T-helper 17 cell (primary cell): ENCODE data around the gene TECR. TPM values are rescaled to one million over a fixed set of nuclear protein-coding genes. Genes with fewer than 3 reads are reported as not detected.

Experiments used
- ATAC-seq: fragments of 150-1000 bp; cut with Tn5 transposase; 2 replicates; pipeline ENCODE4 v1.10.0; 2021; ENCODE audit warnings: mild to moderate bottlenecking, moderate library complexity
- DNase-seq, 3 donors: peaks; one replicate each; pipeline versions ENCODE4 v3.0.0 to v3.0.0-alpha.2; 2020 to 2021
- H3K9me3 ChIP-seq: one replicate; pipeline ENCODE4 v1.7.0; 2013; ENCODE audit warnings: low read length, mild to moderate bottlenecking; ENCODE audit not compliant: control insufficient read depth, poor library complexity, severe bottlenecking
- H3K27ac Mint-ChIP-seq: one replicate; pipeline ENCODE4 v1.8.0; 2022; ENCODE audit warnings: mild to moderate bottlenecking, moderate library complexity, mixed read lengths
- H3K27me3 Mint-ChIP-seq: one replicate; pipeline ENCODE4 v1.8.0; 2022; ENCODE audit warnings: mixed read lengths
- H3K36me3 Mint-ChIP-seq: one replicate; pipeline ENCODE4 v1.8.0; 2022; ENCODE audit warnings: low read depth, mixed read lengths
- H3K4me1 Mint-ChIP-seq: one replicate; pipeline ENCODE4 v1.8.0; 2022; ENCODE audit warnings: mild to moderate bottlenecking, mixed read lengths
- H3K4me3 Mint-ChIP-seq: one replicate; pipeline ENCODE4 v1.8.0; 2022; ENCODE audit warnings: mild to moderate bottlenecking, moderate library complexity, mixed read lengths
- total RNA-seq, 4 donors: library from RNA in 2 of 4; stranded (reverse) in 2 of 4; gene quantifications; one replicate each; pipeline ENCODE4 v1.2.3 and lab custom pipeline; 2022 to 2026

Gene TECR, protein sequence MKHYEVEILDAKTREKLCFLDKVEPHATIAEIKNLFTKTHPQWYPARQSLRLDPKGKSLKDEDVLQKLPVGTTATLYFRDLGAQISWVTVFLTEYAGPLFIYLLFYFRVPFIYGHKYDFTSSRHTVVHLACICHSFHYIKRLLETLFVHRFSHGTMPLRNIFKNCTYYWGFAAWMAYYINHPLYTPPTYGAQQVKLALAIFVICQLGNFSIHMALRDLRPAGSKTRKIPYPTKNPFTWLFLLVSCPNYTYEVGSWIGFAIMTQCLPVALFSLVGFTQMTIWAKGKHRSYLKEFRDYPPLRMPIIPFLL
- total RNA-seq (100 to 1,000 TPM; 111 to 125 TPM), total RNA-seq (lab: John Stamatoyannopoulos, UW) (31.2 to 36.9 reads per million in 2 donors)

DNA sequence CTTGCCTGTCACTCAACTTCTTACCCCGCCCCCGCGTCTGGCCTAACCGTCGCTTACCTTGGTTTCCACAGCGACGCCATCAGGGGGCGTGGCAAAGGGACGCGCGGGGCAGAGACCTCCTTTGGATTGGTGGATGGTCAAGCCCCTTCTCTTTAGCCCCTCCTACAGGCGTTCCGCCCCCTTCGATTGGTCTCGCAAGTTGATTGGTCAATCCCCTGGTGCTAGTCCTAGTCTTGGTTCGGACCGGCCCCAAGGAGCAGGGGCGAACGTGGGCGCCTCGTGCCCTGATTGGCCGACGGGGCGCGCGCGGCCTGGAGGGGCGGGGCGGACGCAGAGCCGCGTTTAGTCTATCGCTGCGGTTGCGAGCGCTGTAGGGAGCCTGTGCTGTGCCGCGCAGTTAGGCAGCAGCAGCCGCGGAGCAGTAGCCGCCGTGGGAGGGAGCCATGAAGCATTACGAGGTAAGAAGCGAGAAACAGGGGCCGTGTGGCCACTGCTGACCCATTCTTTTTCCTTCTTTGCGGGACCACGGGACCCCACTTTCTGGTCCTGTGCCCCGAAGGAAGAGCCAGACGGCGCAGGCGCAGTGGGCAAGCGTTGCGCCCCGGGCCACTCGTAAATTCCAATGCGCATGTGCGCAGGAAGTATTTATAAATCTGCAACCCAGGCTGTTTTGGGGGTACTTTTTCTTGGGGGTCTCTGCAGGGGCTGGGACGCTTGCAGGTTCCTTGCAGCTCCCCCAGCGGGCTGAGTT is at the start of gene TECR:
TECR (plus strand) TSS at position 341 of the 751 bp plus-strand sequence; CDS start at position 444, 103 bp downstream.
- DNase-seq (peak; percentile 97 to 99 (median 99)), ATAC-seq (peak; percentile 93)
- H3K27ac Mint-ChIP-seq, result peak within 1 kb of the TSS; percentile 96
- H3K36me3 Mint-ChIP-seq, result no peaks in the 10 kb centered on the region
- no peaks in the 10 kb centered on the region for H3K27me3 Mint-ChIP-seq
- peak within 1 kb of the TSS; percentile 97 for H3K4me3 Mint-ChIP-seq
- no peaks in the 10 kb centered on the region for H3K9me3 ChIP-seq
- peaks cover 18% of the 10 kb centered on the region for H3K4me1 Mint-ChIP-seq

DNA sequence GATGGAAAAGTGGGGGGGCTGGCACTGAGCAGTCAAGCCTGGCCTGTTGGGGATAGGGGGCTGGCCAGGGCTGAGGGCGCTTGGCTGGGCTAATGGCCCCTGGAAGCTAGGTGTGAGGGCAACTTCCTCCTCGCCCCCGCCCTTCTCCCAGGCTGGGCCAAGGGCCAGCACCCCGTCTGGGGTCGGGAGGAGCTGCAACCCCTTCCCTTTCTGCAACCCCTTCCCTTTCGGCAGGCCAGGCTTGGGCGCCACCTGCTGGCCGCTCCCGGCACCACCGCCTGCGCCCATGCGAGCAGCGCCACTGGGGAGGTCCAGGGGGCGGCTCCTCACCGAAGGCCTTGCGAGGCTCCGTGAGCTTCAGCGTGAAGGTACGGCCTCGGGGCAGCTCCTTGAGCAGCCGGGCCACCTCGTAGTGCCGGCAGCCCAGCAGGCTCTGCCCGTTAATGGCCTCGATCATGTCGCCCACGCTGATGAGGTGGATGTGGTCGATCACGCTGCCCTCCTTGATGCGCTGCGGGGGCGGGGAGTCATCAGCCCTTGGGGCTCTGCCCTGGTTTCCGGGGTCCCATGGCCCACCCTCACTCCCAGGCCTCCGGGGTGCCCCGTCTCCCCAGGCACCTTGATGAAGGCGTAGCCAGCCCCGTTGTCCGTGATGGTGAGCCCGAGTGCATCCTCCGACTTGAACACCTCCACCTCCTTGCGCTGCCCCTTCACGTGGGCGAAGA is 49.3 kb upstream of the TECR start:
- H3K36me3 Mint-ChIP-seq, result peaks cover 7% of the 10 kb centered on the region
- DNase-seq, result peak; percentile 51 to 76 (median 63)
- H3K4me3 Mint-ChIP-seq, result no peak overlapping the region
- H3K9me3 ChIP-seq, result no peaks in the 10 kb centered on the region
- peaks cover 18% of the 10 kb centered on the region for H3K4me1 Mint-ChIP-seq
- no peaks in the 10 kb centered on the region for H3K27me3 Mint-ChIP-seq
- peak; percentile 67 for ATAC-seq
- no peak overlapping the region for H3K27ac Mint-ChIP-seq

DNA sequence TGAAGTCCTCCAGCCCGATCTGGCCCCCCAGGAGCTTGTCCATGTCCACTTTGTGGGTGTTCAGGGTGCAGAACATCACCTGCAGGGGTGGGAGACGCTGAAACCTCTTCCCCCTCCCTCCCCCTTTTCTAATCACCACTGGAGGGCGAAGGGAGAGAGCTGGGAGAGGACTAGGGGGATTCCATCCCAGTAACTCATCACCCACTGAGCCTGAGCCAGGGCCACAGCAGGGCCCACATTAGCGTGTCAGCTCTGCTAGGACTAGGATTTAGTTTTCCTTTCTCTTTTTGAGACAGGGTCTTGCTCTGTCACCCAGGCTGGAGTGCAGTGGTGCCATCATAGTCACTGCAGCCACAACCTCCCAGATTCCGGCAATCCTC is 48.7 kb upstream of the TECR start:
- no peak overlapping the region for H3K27ac Mint-ChIP-seq
- H3K4me1 Mint-ChIP-seq, result peaks cover 14% of the 10 kb centered on the region
- H3K9me3 ChIP-seq, result no peaks in the 10 kb centered on the region
- no peak for ATAC-seq
- DNase-seq, result no peak
- H3K36me3 Mint-ChIP-seq, result peaks cover 7% of the 10 kb centered on the region
- H3K27me3 Mint-ChIP-seq, result no peaks in the 10 kb centered on the region
- no peak overlapping the region for H3K4me3 Mint-ChIP-seq

DNA sequence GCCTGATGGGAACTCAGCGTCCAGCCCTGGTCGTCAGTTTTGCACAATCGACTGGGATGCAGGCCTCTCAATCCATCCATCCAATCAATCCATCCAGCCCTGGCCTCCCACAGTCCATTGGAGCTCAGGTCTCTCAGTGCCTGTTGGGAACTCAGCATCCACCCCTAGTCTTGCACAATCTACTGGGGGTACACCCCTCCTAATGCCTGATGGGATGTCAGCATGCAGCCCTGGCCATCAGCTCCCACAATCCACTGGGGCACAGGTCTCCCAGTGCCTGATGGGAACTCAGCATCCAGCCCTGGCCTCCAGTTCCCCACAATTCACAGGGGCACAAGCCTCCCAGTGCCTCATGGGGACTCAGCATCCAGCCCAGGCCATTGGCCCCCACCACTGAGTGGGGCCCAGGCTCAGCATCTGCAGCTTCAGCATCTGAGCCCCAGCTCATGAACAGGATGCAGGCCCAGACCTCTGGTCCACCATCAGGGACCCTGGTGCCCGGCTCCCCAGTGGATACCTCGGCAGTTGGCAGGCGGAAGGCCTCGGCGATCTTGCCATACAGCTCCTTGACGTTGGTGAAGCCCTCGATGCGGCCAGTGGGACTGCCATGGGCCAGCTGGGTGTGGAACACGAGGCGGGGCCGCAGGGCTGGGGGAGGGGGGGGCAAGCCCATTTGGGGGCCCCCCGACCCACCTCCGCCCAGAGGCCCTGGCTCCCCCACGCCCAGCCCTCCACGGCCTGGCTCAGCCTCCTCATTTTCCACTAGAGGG is 47.0 kb upstream of the TECR start:
- no peak overlapping the region for H3K27ac Mint-ChIP-seq
- H3K27me3 Mint-ChIP-seq, result no peaks in the 10 kb centered on the region
- H3K9me3 ChIP-seq, result no peaks in the 10 kb centered on the region
- H3K4me3 Mint-ChIP-seq, result no peak overlapping the region
- ATAC-seq (no peak), DNase-seq (no peak)
- H3K4me1 Mint-ChIP-seq, result peaks cover 7% of the 10 kb centered on the region
- peaks cover 5% of the 10 kb centered on the region for H3K36me3 Mint-ChIP-seq

DNA sequence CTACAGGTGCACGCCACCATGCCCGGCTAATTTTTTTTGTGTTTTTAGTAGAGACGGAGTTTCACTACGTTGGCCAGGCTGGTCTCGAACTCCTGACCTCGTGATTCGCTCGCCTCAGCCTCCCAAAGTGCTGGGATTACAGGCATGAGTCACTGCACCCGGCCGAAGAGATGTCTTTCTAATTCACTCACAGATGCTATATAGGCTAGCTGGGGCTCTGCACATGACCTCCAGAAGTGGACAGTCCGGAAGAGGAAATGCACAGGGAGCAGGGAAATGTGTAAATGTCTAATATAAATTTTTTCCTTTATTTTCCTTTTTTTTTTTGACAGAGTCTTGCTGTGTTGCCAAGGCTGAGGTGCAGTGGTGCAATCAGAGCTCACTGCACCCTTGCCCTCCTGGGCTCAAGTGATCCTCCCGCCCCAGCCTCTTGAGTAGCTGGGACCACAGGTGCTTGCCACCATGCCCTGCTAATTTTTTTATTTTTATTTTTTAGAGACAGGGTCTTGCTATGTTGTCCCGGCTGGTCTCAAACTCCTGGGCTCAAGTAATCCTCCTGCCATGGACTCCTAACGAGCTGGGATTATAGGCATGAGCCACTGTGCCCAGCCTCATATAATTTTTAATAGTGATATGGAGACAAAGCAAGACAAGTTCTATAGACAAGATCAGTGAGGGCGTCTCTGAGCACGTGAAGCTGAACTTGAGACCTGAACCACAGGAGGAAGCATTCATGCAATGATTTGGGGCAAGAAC is 41.8 kb upstream of the TECR start:
- peaks cover 7% of the 10 kb centered on the region for H3K4me1 Mint-ChIP-seq
- H3K9me3 ChIP-seq, result no peaks in the 10 kb centered on the region
- peak overlapping the region; percentile 37 for H3K27ac Mint-ChIP-seq
- ATAC-seq (no peak), DNase-seq (no peak)
- no peak overlapping the region for H3K4me3 Mint-ChIP-seq
- peaks cover 2% of the 10 kb centered on the region for H3K36me3 Mint-ChIP-seq
- H3K27me3 Mint-ChIP-seq, result no peaks in the 10 kb centered on the region

DNA sequence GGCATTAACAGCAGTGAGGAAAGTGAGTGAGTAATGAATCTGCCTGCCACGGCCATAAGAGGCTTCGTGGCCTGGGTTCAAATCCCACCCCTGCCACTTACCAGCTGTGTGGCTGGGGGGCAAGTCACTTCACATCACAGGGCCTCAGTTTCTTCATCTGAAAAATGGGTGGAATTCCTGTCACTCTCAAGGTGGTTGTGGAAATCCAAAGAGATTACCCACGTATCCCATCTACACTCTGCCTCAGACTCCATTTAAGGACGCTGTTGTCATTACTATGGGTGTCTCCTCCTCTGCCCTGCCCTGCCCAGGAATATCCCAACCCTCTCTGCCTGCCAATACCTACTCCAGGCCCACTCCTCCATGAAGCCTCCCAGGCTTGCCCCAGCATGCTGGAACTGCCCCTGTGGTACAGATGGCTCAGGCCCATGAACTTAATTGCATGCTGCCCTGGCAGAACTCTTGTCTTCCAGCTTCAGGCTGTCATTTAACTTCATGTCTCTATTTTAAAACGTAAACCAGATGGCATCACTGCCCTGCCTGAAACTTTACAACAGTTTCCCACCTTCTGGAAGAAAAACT is 36.5 kb upstream of the TECR start:
- H3K36me3 Mint-ChIP-seq, result peaks cover 2% of the 10 kb centered on the region
- DNase-seq, result no peak
- H3K4me1 Mint-ChIP-seq, result peaks cover 23% of the 10 kb centered on the region
- no peak overlapping the region for H3K4me3 Mint-ChIP-seq
- ATAC-seq, result no peak
- H3K27ac Mint-ChIP-seq, result peak overlapping the region; percentile 79
- H3K9me3 ChIP-seq, result no peaks in the 10 kb centered on the region
- no peaks in the 10 kb centered on the region for H3K27me3 Mint-ChIP-seq

DNA sequence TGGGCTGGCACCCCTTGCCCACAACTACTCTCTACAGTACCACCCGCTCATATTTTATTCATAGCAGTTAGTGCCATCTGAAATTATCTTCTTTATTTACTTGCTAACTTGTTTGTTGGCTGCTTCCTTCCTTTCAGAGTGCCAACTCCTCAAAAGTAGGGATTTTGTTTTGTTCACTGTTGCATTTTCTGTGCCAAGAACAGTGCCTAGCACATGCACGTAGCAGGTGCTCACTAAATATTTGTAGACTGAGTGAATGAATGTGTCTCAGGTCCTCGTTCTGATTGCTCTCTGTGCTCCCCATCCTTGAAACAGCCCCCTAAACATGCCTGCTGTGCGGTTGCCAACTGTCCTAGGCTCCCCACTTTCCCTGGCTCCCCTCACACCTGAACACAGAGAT is 35.0 kb upstream of the TECR start:
- H3K27ac Mint-ChIP-seq, result peak overlapping the region; percentile 45

DNA sequence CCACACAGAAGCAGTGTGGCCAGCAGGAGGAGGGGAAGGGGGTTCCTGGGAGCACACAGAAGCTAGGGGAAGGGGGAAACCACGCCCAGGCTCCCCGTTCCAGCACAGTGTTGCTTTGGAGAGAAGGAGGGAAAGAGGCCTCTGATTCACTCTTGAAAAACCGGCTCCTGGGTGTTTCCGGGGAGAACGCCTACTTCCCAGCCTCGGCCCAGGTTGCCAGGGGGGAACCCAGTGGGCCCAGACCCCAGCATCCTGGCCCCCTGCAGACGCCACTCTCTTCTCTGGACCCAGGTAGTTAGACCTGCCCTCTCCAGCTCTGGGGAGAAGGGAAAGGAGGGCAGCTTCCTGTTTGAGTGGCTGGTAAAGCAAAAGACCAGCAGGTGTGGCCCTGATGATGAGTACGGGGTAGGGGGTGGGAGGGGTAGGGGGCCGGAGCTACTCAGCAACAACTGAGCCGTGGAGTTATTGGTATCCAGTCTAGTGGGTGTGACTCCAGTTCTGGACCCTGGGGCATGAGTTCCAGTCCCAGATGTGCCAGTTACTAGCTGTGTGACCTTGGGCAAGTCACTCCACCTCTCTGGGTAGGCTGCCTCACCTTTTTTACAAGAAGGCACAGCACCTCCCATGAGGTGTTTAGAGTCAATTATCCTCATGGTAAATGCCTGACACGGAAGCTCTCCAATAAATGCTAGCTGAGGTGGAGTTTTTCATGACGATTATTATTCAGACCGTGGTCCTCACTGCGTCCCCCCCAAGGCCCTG is 34.3 kb upstream of the TECR start:
- peak overlapping the region; percentile 88 for H3K4me3 Mint-ChIP-seq
- DNase-seq (no peak), ATAC-seq (no peak)

More for the DNA sequence above, 35.0 kb upstream of the TECR start:
- no peaks in the 10 kb centered on the region for H3K27me3 Mint-ChIP-seq
- H3K36me3 Mint-ChIP-seq, result peaks cover 2% of the 10 kb centered on the region
- H3K4me3 Mint-ChIP-seq, result peak overlapping the region; percentile 58
- H3K9me3 ChIP-seq, result no peaks in the 10 kb centered on the region
- no peak for DNase-seq
- ATAC-seq, result no peak
- H3K4me1 Mint-ChIP-seq, result peaks cover 23% of the 10 kb centered on the region

DNA sequence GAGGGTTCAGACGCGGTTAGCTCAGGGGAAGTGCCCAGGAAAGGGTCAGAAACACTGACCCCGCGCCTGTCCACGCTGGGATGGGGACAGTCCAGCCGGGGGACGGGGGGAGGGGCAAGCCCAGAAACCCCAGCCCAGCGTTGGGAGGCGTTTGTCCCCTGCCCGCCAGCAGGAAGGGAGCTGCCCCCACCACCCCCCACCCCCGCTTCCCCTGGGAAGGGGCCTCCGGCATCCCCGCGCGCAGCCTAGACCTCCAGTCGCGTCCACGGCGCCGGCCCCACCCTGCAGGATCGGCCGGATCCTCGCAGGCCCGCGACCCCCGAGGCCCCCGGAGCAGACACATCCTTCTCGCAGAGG is 33.7 kb upstream of the TECR start:
- H3K36me3 Mint-ChIP-seq, result peaks cover 2% of the 10 kb centered on the region
- H3K4me1 Mint-ChIP-seq, result peaks cover 23% of the 10 kb centered on the region
- no peak for ATAC-seq
- DNase-seq, result no peak
- H3K27me3 Mint-ChIP-seq, result no peaks in the 10 kb centered on the region
- no peak overlapping the region for H3K27ac Mint-ChIP-seq
- no peaks in the 10 kb centered on the region for H3K9me3 ChIP-seq
- peak overlapping the region; percentile 88 for H3K4me3 Mint-ChIP-seq

More for the DNA sequence above, 34.3 kb upstream of the TECR start:
- Mint-ChIP-seq H3K27ac (peak overlapping the region; percentile 45), H3K36me3 (peaks cover 2% of the 10 kb centered on the region), H3K4me1 (peaks cover 23% of the 10 kb centered on the region), H3K27me3 (no peaks in the 10 kb centered on the region)
- H3K9me3 ChIP-seq, result no peaks in the 10 kb centered on the region

DNA sequence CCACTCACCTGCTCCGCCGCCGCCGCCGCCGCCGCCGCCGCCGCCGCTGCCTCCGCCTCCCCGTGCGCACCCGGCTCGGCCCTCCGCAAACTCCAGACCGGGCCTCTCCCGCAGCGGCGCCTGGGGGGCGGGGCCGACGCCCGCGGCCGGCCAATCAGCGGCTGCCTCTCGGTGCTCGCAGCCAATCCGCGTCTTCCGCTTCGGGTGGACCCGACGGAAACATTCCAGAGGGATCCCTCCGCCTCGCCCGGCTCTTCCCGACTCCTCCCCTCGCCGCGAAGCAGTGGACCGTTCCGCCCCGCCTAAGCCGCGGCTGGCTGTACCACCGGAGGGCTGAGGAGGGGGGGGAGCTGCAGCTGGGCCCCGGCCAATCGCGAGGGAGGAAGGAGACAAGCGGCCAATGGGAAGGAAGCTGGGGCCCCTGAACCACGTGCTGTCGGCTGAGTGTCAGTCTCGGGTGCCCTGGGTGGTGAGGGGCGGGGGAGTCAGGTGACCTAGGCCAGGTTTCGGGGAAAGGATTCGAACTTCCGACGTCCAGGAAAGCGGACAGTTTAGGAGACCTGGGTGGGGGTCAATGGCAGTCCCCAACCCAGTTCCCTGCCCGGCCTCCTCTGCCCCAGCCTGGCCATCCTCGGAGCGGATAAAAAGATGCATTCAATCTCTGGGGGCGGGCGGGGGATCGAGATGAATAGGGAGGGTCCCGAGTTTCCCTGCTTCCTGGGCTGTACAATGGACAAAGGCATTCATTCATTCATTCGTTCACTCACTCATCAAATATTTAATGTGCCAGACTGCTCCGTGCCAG is 33.2 kb upstream of the TECR start, which contains the start of gene GIPC1:
GIPC1 (minus strand) TSS at position 99 of the 805 bp plus-strand sequence. CDS start 13,151 bp downstream, outside the sequence.
- peaks cover 23% of the 10 kb centered on the region for H3K4me1 Mint-ChIP-seq
- ATAC-seq (peak; percentile 91), DNase-seq (peak; percentile 79 to 81 (median 79))
- peaks cover 2% of the 10 kb centered on the region for H3K36me3 Mint-ChIP-seq
- no peaks in the 10 kb centered on the region for H3K27me3 Mint-ChIP-seq
- peak within 1 kb of the TSS; percentile 60 for H3K27ac Mint-ChIP-seq
- no peaks in the 10 kb centered on the region for H3K9me3 ChIP-seq
- H3K4me3 Mint-ChIP-seq, result peak within 1 kb of the TSS; percentile 88

DNA sequence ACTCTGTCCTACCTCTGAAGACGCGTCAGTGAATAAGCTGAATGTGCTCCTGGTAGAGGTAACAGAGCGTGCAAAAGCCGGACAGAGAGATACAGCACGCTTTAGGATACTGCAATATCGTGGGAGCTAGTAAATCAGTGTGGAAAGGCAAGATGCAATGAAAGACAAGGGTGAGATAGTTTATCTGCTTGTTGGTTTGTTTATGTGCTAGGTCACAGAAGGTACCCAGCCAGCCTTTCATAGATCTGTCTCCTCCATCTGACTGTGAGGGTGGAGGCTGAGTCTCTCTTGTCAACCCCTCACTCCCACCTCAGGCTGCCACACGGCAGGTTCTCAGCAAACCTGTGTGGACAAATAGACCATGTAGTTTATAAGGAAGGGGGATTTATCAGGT is 32.6 kb upstream of the TECR start:
- H3K27me3 Mint-ChIP-seq, result no peaks in the 10 kb centered on the region
- ATAC-seq, result no peak
- DNase-seq, result no peak
- no peaks in the 10 kb centered on the region for H3K36me3 Mint-ChIP-seq
- peak overlapping the region; percentile 88 for H3K4me3 Mint-ChIP-seq
- no peaks in the 10 kb centered on the region for H3K9me3 ChIP-seq
- peaks cover 23% of the 10 kb centered on the region for H3K4me1 Mint-ChIP-seq
- H3K27ac Mint-ChIP-seq, result peak overlapping the region; percentile 60
